22Rv1 (cell line): ENCODE measurements around the gene MTG2.

Experiments used
- CTCF ChIP-seq: fragments of 450-650 bp; IDR thresholded peaks from 2 replicates; pipeline ENCODE4 v1.5.1; 2017; ENCODE audit warnings: mild to moderate bottlenecking
- ZFX ChIP-seq: fragments of 450-650 bp; IDR thresholded peaks from 2 replicates; pipeline ENCODE4 v1.6.1; 2017; ENCODE audit warnings: antibody characterized with exemption, borderline replicate concordance

GRCh38 chr20:62143957-62144825, 38.6 kb upstream of the MTG2 start:
- no peak for TF ChIP-seq CTCF
- TF ChIP-seq ZFX = no peak
